HG03571 (cell line): ENCODE data around the gene MAGI1.
"Not testable (repeated sequence)": the region's sequence is repeated elsewhere in the genome, so short reads cannot be mapped to it uniquely, and the experiment has no call there.

Experiments used
- ATAC-seq: cut with Tn5 transposase; IDR thresholded peaks from one replicate; pipeline ENCODE4 v1.9.1; 2021; ENCODE audit not compliant: unreplicated experiment

Gene MAGI1

GRCh38 chr3:65614585-65614984 lies 424.1 kb downstream of the MAGI1 start:
- no peak for ATAC-seq

DNA sequence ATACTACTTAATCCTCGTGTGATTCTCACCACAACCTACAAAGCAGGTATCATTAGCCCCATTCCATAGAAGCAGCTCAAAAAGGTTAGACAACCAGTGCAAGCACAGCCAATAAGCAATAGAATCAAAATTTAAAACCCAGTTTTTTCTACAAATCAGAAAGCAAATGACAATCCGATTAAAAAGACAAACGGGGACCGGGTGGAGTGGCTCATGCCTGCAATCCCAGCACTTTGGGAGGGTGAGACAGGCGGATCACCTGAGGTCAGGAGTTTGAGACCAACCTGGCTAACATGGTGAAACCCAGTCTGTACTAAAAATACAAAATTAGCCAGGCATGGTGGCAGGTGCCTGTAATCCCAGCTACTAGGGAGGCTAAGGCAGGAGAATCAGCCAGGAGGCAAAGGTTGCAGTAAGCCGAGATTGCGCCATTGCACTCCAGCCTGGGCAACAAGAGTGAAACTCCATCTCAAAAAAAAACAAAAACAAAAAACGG lies 430.7 kb downstream of the MAGI1 start:
- ATAC-seq = not testable (repeated sequence)

GRCh38 chr3:65607101-65607500 lies 431.6 kb downstream of the MAGI1 start:
- ATAC-seq = no peak

GRCh38 chr3:65605876-65606432 lies 432.8 kb downstream of the MAGI1 start:
- no peak for ATAC-seq

DNA sequence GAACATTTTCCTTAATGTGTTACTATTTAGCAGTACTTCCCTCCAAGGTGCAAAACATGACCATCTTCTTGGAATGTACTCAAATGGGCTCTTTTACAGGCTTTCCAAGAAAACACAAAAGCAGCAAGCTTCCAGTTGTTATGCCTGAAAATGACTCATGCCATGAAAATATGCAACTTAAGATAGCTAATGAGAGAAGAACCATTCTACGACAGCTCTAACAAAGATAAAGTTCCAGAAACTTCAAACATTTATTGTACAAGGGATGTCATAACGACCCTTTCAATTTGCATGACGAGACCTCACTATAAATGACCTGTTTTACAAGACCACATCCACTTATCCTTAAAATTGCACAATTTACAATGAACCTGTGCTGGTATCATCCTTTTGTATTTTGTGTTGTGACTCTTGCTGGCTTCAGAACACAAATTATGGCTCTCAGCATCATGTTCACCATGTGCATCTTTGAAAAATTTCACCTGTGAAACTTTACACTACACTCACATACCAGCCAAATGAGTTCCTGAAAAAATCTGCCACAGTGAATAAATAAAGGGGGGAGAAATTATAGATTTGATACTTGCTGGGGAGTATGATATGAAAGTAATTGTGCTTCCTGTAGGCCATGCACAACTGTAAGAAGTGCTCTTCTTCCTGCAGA lies 433.7 kb downstream of the MAGI1 start:
- no peak for ATAC-seq

DNA sequence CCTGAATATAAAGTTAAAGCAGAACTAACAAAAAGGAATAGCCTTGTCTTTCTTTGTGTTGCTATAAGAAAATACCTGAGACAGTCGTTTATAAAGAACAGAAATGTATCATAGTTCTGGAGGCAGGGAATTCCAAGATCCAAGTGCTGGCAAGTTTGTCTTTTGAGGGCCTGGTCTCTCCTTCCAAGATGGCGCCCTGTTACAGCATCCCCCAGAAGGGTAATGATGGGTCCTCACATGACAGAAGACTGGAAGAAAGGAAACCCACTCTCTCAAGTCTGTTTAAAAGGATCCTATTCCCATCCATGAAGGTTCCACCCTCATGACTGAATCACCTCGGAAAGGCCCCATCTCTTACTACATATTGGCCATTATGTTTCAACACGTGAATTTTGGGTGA lies 435.1 kb downstream of the MAGI1 start:
- no peak for ATAC-seq

DNA sequence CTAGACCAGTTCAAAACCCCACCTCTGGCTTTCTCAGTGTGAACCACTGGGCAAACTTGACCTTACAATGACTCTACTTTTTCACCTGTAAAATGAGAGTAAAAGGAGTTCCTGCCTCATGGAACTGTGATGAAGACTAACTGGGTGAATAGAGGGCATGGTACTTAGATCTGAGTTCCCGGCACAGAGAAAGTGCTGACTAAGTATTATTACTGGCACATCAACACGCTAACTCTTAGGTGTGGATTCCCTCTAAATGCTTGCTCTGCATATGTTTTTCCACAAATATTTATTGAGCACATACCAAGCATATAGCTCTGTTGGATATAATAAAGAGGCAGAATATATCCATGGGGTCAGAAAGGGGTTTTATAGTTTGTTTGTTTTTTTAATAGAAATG lies 437.8 kb downstream of the MAGI1 start:
- ATAC-seq = no peak

DNA sequence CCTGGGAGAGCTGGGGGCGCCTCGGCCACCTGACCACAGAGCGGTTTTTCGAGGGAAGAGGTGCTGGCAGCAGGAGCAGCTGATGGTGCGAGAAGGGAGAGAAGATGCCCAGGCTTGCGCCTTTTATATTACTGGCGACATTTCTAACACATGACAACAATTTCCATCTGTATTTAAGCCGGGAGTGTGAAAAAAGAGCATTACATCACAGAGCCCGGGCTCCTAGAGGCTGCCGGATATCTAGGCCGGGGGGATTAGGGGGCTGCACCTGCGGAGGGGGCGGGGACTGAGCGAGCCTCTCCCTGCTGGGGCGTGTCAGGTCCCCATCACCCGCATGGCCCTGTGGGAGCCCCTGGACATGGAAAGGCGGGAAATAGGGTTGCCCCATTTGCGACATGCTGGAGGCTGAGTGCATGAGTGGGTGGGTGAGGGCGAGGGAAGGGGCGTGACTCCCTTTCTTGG lies 440.7 kb downstream of the MAGI1 start:
- no peak for ATAC-seq

- no peak for ATAC-seq
Measured at GRCh38 chr3:65597226-65597951, 441.3 kb downstream of the MAGI1 start.

DNA sequence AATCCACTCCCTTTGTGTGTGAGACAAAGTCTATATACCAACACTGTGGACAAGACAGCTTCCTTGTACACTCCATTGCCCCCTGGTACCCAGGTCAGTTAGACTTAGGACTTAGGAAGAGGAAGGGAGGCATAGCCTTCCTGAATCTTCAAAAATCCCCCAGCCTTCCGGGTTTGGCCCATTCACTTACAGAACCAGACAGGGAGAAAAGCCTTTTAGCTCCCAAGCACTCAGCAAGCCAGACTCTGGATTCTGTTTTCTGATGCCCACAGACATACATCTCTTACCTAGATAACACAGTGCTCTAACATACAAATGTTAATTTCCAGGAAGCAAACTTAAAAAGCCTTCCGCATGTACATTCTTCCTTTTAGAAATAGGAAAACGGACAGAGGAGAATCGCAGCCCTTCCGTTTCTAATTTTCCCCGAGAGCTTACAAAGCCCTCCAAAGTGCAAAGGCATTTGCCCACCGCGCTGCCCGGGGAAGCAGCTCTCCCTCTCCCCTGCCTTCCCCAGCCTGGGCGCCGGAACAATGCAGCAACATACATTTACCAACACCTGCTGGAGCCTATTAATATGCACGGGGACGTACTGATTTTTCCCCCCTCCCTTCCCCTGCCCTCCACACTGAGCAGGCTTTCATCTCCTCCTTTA lies 442.0 kb downstream of the MAGI1 start:
- no peak for ATAC-seq

GRCh38 chr3:65596029-65596300 lies 442.8 kb downstream of the MAGI1 start:
- no peak for ATAC-seq

DNA sequence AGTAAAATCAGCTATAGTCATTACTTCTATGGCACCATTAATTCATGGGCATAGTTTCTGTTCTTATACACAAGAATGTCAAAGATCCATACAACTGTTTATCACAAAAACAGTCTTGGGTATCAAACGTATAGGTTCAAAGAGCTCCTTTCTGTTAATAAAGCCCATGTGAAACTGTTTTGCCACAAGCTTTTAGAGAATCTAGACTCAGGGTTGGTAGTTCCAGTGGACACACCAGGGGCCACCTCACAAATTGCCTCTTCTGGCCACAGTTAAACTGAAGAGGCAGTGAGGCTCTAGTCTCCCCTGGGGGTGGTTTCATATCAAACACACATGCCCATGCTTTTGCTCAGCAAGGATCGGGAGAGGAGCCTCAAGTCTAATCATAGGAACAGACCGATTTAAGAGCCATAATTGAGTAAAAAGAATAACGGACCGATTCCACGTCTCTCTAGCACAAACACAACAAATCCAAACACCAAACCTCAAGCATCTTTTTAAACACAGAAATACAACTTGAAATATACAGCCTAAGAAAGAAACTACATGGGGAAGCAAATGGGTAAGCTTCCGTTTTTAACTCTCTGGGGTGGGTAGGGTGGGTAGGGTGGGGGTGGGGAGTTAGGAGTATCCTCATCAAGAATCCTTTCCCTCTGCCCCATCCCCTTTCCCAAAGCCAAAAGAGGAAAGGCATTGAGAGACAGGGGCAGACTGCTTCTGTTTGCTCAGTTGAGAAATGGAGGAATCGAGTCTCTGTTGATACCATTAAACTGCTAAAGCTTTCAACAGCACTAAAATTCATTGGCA lies 443.3 kb downstream of the MAGI1 start:
- no peak for ATAC-seq

- no peak for ATAC-seq
Measured at GRCh38 chr3:65593780-65594752, 444.7 kb downstream of the MAGI1 start.

- ATAC-seq = no peak
Measured at GRCh38 chr3:65591313-65591712, 447.4 kb downstream of the MAGI1 start.

- no peak for ATAC-seq
Measured at GRCh38 chr3:65588884-65589283, 449.8 kb downstream of the MAGI1 start.

DNA sequence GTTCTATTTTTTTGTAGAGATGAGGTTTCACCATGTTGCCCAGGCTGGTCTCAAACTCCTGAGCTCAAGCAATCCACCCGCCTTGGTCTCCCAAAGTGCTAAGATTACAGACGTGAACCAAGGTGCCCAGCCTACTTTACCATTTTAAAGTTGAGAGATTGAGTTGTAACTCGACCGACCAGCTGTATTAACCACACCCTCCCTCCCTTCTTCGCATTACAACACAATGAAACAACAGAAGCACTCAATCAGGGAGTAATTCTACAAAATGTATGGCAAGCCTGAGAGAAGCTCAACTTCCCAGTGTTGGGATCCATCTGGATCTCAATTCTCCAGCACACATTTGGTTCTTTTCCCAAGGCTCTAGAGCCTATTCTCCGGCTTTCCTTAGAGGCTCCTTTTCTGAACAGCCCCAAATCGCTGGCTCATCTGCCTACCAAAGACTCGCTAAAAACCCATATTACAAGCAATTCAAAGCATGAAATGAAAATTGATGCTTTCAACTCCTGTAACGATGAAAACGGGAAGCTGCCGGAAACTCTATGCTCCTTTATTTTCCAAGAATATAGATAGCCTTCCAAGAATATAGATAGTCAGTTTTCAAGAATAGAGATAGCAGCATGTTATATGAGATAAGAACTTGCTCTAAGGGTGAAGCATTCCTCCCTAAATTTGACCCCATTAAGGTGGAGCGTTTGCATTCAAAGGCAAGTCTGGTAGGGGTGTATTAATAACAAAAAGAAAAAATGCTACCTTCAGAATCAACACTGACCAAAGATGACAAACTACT lies 450.9 kb downstream of the MAGI1 start:
- no peak for ATAC-seq

DNA sequence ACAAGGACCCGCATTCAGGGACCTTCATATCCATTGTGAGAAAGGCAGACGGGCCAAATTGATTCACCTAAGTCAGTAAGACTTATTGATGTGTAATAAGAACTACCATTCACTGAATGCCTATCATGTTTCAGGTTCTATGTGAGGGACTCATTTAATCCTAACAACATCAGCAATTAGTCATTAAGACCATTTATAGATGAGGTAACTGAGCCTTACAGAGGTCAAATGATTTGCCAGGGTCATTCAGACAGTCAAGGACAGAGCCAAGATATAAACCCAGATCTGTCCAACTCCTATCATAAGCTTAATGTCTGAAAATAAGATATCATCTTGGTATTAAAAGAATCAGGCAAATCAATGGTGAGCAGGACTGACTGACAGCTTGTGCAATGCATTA lies 453.8 kb downstream of the MAGI1 start:
- no peak for ATAC-seq

- no peak for ATAC-seq
Measured at GRCh38 chr3:65584002-65584401, 454.7 kb downstream of the MAGI1 start.

DNA sequence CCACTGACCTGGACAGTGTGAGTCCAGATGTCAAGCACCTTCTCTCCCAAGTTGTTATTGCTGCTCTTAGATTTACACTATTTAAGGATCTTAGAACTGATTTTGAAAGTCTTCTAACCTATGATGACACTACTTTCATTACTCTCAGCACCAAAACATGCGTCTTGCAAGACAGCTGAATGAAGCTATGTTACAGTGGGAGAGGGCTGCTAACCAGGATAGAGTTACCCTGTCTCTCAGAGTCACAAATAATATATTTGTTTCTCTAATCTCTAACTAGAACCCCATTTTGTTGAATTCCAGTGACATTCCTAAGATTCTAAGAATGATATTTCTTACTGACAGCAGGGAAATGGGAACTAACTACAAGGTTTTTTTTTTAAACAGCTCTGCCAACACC lies 455.5 kb downstream of the MAGI1 start:
- ATAC-seq = no peak
